WTC11 (cell line): Measurements from ENCODE around the gene COX8C. TPM values are rescaled to one million over a fixed set of nuclear protein-coding genes. Genes with fewer than 3 reads are reported as not detected.

ENCODE experiments used
- ATAC-seq: fragments of 200-7000 bp; cut with Tn5 transposase; 2 replicates; pipeline ENCODE4 v1.10.0; 2021; ENCODE audit warnings: mild to moderate bottlenecking, moderate library complexity
- CTCF ChIA-PET: fragments of 300-600 bp; sonication (Branson Sonifier 250); formaldehyde crosslinking; loops from one replicate; lab custom pipeline; 2021; ENCODE audit warnings: antibody characterized with exemption; lab: Charles Lee
- POLR2A ChIA-PET: fragments of 350-600 bp; sonication (Branson Sonifier 250); formaldehyde crosslinking; loops from one replicate; lab custom pipeline; 2021; ENCODE audit warnings: antibody characterized with exemption; lab: Charles Lee
- DNase-seq: peaks from one replicate; pipeline ENCODE4 v3.0.0; 2021; ENCODE audit warnings: low spot score
- H3K27ac Mint-ChIP-seq: 2 replicates; pipeline ENCODE4 v1.8.0; 2021; ENCODE audit warnings: mixed read lengths
- H3K27me3 Mint-ChIP-seq: 2 replicates; pipeline ENCODE4 v1.8.0; 2021; ENCODE audit warnings: low read depth, mild to moderate bottlenecking, moderate library complexity, mixed read lengths
- H3K36me3 Mint-ChIP-seq: 2 replicates; pipeline ENCODE4 v1.8.0; 2021; ENCODE audit warnings: mixed read lengths
- H3K4me1 Mint-ChIP-seq: 2 replicates; pipeline ENCODE4 v1.8.0; 2022; ENCODE audit warnings: mixed read lengths
- H3K4me3 Mint-ChIP-seq: 2 replicates; pipeline ENCODE4 v1.8.0; 2021; ENCODE audit warnings: mild to moderate bottlenecking, moderate library complexity, mixed read lengths
- H3K9me3 Mint-ChIP-seq: 2 replicates; pipeline ENCODE4 v1.8.0; 2021; ENCODE audit warnings: mixed read lengths
- ATF1 ChIP-seq: sonication (generic); formaldehyde crosslinking; IDR thresholded peaks from 2 replicates; pipeline ENCODE4 v1.8.1; 2023; ENCODE audit warnings: mild to moderate bottlenecking, moderate library complexity, missing genetic modification reagents
- EMX1 ChIP-seq: fragments of 250-450 bp; sonication (Bioruptor Pico); IDR thresholded peaks from 2 replicates; pipeline ENCODE4 v1.8.0; 2021; ENCODE audit warnings: mild to moderate bottlenecking
- FOXP1 ChIP-seq: sonication (generic); formaldehyde crosslinking; IDR thresholded peaks from 2 replicates; pipeline ENCODE4 v1.8.0; 2022; ENCODE audit warnings: missing genetic modification reagents, mild to moderate bottlenecking, moderate library complexity, borderline replicate concordance
- GABPB1 ChIP-seq: sonication (generic); formaldehyde crosslinking; IDR thresholded peaks from 2 replicates; pipeline ENCODE4 v1.8.1; 2023; ENCODE audit warnings: mild to moderate bottlenecking, missing genetic modification reagents
- JAZF1 ChIP-seq: fragments of 250-450 bp; sonication (Bioruptor Pico); IDR thresholded peaks from 2 replicates; pipeline ENCODE4 v1.9.0; 2021; ENCODE audit warnings: moderate library complexity, mild to moderate bottlenecking, inconsistent platforms
- NFYB ChIP-seq: sonication (generic); formaldehyde crosslinking; conservative IDR thresholded peaks from 2 replicates; pipeline ENCODE4 v1.8.0; 2022; ENCODE audit warnings: low read depth, missing genetic modification reagents
- RELA ChIP-seq: sonication (generic); formaldehyde crosslinking; IDR thresholded peaks from 2 replicates; pipeline ENCODE4 v1.8.1; 2022; ENCODE audit warnings: missing genetic modification reagents, mild to moderate bottlenecking, borderline replicate concordance
- RORB ChIP-seq: fragments of 250-450 bp; sonication (Bioruptor Pico); IDR thresholded peaks from 2 replicates; pipeline ENCODE4 v1.9.0; 2021; ENCODE audit warnings: mild to moderate bottlenecking
- TCF7 ChIP-seq: sonication (generic); formaldehyde crosslinking; IDR thresholded peaks from 2 replicates; pipeline ENCODE4 v1.8.0; 2022; ENCODE audit warnings: mild to moderate bottlenecking, low read depth, missing genetic modification reagents, moderate library complexity
- ZNF121 ChIP-seq: sonication (generic); formaldehyde crosslinking; IDR thresholded peaks from 2 replicates; pipeline ENCODE4 v1.8.0; 2023; ENCODE audit warnings: missing genetic modification reagents
- ZNF317 ChIP-seq: sonication (generic); formaldehyde crosslinking; IDR thresholded peaks from 2 replicates; pipeline ENCODE4 v1.8.1; 2023; ENCODE audit warnings: low read depth, mild to moderate bottlenecking, moderate library complexity, missing genetic modification reagents, borderline replicate concordance
- ZNF423 ChIP-seq: fragments of 250-450 bp; sonication (Bioruptor Pico); IDR thresholded peaks from 2 replicates; pipeline ENCODE4 v2.1.2; 2022; ENCODE audit warnings: mild to moderate bottlenecking, moderate library complexity
- total RNA-seq: library from RNA; stranded (reverse); gene quantifications from 3 replicates; pipeline ENCODE4 v1.2.3, GENCODE V29; 2021
- TF ChIP-seq, protein P1 (sequence below): fragments of 250-450 bp; sonication (Bioruptor Pico); conservative IDR thresholded peaks from 2 replicates; pipeline ENCODE4 v1.9.0; 2021; ENCODE audit warnings: mild to moderate bottlenecking
- TF ChIP-seq, protein P2 (sequence below): sonication (generic); formaldehyde crosslinking; IDR thresholded peaks from 2 replicates; pipeline ENCODE4 v1.8.0; 2022; ENCODE audit warnings: mild to moderate bottlenecking, missing genetic modification reagents
- TF ChIP-seq, protein P3 (sequence below): fragments of 250-450 bp; sonication (Bioruptor Pico); IDR thresholded peaks from 2 replicates; pipeline ENCODE4 v1.9.0; 2021; ENCODE audit warnings: mild to moderate bottlenecking, borderline replicate concordance
- TF ChIP-seq, protein P4 (sequence below): sonication (generic); formaldehyde crosslinking; conservative IDR thresholded peaks from 2 replicates; pipeline ENCODE4 v1.8.1; 2023; ENCODE audit warnings: mild to moderate bottlenecking, low read depth, missing genetic modification reagents, moderate library complexity
- TF ChIP-seq, protein P5 (sequence below): sonication (generic); formaldehyde crosslinking; IDR thresholded peaks from 2 replicates; pipeline ENCODE4 v1.8.1; 2022; ENCODE audit warnings: mild to moderate bottlenecking, moderate library complexity, missing genetic modification reagents
- TF ChIP-seq, protein P6 (sequence below): sonication (generic); formaldehyde crosslinking; IDR thresholded peaks from 2 replicates; pipeline ENCODE4 v1.8.0; 2023; ENCODE audit warnings: mild to moderate bottlenecking, missing genetic modification reagents

Gene COX8C
- total RNA-seq, 1 experiment from 2014 or later = not detected

DNA sequence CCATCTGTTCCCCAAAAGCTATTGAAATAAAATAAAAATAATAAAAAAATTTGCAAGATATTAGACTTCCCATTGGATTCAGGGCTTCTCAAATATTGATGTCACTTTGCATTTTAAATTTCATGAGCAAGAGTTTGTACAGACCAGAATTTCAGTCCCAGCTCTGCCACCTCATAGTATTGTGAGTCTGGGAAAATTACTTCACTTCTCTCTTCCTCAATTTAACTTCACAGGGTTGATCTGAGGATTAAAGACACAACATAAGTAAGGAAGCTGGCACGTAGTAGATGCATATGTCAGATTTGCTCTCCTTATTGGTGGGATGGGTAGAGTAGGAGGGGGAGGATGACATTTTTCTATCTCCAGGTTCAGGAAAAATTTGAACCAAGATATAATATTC lies 32.8 kb downstream of the COX8C start:
- H3K36me3 Mint-ChIP-seq = peaks cover 3% of the 10 kb centered on the region; the same call in 1 of the 2 replicates
- no peak overlapping the region for H3K4me3 Mint-ChIP-seq
- H3K9me3 Mint-ChIP-seq = peaks cover 14% of the 10 kb centered on the region
- ChIA-PET POLR2A (no interaction called here), CTCF (no interaction called here)
- ATAC-seq (no peak), DNase-seq (no peak)
- no peak for TF ChIP-seq RORB
- TF ChIP-seq TCF7 (CRISPR knock-in tag) = no peak
- TF ChIP-seq GABPB1 (CRISPR knock-in tag) = no peak
- TF ChIP-seq RELA = no peak
- TF ChIP-seq, protein P1, sequence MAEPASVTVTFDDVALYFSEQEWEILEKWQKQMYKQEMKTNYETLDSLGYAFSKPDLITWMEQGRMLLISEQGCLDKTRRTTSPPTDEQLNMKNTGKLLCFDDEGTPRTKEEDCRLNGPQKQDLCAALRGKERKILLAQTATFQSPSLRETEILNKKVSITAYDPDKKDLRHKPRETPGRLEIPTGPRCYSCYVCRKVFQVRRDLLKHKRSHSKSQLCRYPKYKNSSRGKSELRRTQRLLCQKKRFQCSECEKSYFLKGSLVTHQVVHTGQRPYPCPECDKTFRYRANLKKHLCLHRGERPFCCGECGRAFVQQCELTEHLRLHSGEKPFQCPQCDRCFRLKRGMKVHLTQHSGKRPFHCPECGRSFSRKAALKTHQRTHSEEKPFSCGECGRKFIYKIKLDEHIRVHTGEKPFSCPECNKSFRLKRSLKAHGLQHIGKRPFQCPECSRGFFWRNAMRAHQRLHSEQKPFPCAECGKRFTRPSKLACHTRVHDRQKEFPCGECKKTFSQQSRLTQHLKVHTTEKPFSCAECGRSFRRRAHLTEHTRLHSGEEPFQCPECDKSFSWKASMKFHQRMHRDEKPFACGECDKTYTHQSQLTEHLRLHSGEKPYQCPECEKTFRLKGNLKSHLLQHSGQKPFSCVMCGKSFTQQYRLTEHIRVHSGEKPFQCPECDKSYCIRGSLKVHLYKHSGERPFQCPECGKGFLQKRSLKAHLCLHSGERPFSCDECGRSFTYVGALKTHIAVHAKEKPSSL = no peak
- no peak for TF ChIP-seq NFYB
- TF ChIP-seq FOXP1 (CRISPR knock-in tag) = no peak
- TF ChIP-seq, protein P2, sequence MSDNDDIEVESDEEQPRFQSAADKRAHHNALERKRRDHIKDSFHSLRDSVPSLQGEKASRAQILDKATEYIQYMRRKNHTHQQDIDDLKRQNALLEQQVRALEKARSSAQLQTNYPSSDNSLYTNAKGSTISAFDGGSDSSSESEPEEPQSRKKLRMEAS (CRISPR knock-in tag) = no peak
- TF ChIP-seq JAZF1 (CRISPR knock-in tag) = no peak
- TF ChIP-seq, protein P3, sequence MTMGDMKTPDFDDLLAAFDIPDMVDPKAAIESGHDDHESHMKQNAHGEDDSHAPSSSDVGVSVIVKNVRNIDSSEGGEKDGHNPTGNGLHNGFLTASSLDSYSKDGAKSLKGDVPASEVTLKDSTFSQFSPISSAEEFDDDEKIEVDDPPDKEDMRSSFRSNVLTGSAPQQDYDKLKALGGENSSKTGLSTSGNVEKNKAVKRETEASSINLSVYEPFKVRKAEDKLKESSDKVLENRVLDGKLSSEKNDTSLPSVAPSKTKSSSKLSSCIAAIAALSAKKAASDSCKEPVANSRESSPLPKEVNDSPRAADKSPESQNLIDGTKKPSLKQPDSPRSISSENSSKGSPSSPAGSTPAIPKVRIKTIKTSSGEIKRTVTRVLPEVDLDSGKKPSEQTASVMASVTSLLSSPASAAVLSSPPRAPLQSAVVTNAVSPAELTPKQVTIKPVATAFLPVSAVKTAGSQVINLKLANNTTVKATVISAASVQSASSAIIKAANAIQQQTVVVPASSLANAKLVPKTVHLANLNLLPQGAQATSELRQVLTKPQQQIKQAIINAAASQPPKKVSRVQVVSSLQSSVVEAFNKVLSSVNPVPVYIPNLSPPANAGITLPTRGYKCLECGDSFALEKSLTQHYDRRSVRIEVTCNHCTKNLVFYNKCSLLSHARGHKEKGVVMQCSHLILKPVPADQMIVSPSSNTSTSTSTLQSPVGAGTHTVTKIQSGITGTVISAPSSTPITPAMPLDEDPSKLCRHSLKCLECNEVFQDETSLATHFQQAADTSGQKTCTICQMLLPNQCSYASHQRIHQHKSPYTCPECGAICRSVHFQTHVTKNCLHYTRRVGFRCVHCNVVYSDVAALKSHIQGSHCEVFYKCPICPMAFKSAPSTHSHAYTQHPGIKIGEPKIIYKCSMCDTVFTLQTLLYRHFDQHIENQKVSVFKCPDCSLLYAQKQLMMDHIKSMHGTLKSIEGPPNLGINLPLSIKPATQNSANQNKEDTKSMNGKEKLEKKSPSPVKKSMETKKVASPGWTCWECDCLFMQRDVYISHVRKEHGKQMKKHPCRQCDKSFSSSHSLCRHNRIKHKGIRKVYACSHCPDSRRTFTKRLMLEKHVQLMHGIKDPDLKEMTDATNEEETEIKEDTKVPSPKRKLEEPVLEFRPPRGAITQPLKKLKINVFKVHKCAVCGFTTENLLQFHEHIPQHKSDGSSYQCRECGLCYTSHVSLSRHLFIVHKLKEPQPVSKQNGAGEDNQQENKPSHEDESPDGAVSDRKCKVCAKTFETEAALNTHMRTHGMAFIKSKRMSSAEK (CRISPR knock-in tag) = no peak
- no peak for TF ChIP-seq ZNF121
- no peak for TF ChIP-seq ATF1 (CRISPR knock-in tag)
- TF ChIP-seq, protein P4, sequence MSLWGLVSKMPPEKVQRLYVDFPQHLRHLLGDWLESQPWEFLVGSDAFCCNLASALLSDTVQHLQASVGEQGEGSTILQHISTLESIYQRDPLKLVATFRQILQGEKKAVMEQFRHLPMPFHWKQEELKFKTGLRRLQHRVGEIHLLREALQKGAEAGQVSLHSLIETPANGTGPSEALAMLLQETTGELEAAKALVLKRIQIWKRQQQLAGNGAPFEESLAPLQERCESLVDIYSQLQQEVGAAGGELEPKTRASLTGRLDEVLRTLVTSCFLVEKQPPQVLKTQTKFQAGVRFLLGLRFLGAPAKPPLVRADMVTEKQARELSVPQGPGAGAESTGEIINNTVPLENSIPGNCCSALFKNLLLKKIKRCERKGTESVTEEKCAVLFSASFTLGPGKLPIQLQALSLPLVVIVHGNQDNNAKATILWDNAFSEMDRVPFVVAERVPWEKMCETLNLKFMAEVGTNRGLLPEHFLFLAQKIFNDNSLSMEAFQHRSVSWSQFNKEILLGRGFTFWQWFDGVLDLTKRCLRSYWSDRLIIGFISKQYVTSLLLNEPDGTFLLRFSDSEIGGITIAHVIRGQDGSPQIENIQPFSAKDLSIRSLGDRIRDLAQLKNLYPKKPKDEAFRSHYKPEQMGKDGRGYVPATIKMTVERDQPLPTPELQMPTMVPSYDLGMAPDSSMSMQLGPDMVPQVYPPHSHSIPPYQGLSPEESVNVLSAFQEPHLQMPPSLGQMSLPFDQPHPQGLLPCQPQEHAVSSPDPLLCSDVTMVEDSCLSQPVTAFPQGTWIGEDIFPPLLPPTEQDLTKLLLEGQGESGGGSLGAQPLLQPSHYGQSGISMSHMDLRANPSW (CRISPR knock-in tag) = no peak
- TF ChIP-seq ZNF423 = no peak
- TF ChIP-seq ZNF317 = no peak
- no peak for TF ChIP-seq EMX1
- TF ChIP-seq, protein P5, sequence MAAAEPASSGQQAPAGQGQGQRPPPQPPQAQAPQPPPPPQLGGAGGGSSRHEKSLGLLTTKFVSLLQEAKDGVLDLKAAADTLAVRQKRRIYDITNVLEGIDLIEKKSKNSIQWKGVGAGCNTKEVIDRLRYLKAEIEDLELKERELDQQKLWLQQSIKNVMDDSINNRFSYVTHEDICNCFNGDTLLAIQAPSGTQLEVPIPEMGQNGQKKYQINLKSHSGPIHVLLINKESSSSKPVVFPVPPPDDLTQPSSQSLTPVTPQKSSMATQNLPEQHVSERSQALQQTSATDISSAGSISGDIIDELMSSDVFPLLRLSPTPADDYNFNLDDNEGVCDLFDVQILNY (CRISPR knock-in tag) = no peak
- TF ChIP-seq, protein P6, sequence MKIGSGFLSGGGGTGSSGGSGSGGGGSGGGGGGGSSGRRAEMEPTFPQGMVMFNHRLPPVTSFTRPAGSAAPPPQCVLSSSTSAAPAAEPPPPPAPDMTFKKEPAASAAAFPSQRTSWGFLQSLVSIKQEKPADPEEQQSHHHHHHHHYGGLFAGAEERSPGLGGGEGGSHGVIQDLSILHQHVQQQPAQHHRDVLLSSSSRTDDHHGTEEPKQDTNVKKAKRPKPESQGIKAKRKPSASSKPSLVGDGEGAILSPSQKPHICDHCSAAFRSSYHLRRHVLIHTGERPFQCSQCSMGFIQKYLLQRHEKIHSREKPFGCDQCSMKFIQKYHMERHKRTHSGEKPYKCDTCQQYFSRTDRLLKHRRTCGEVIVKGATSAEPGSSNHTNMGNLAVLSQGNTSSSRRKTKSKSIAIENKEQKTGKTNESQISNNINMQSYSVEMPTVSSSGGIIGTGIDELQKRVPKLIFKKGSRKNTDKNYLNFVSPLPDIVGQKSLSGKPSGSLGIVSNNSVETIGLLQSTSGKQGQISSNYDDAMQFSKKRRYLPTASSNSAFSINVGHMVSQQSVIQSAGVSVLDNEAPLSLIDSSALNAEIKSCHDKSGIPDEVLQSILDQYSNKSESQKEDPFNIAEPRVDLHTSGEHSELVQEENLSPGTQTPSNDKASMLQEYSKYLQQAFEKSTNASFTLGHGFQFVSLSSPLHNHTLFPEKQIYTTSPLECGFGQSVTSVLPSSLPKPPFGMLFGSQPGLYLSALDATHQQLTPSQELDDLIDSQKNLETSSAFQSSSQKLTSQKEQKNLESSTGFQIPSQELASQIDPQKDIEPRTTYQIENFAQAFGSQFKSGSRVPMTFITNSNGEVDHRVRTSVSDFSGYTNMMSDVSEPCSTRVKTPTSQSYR (CRISPR knock-in tag) = no peak
- H3K27ac Mint-ChIP-seq = no peak overlapping the region
- peaks cover 3% of the 10 kb centered on the region for H3K27me3 Mint-ChIP-seq
- no peaks in the 10 kb centered on the region for H3K4me1 Mint-ChIP-seq
